ENCODE data around the gene LMTK2. TPM values are rescaled to one million over a fixed set of nuclear protein-coding genes. Genes with fewer than 3 reads are reported as not detected.

LMTK2 gene
- total RNA-seq, 1 donor from 2014 or later = 21.6 TPM

- Histone ChIP-seq H3K4me1 (peaks cover 8% of the 10 kb centered on the region), H3K9me3 (no peaks in the 10 kb centered on the region), H3K4me3 (no peak overlapping the region), H3K27me3 (no peaks in the 10 kb centered on the region), H3K36me3 (no peaks in the 10 kb centered on the region), H3K27ac (no peak overlapping the region)
- DNase-seq (ENCODE audit: extremely low spot score in 2 of 2) = no peak
- intact Hi-C loops (cut with DNase I) = no loop called here
- TF ChIP-seq POLR2A (IDR thresholded peaks at IDR 0.05) (no peak), POLR2AphosphoS5 (IDR thresholded peaks at IDR 0.05; ENCODE audit: insufficient read depth in 1 of 2, low read depth in 1 of 2) (no peak), CTCF (IDR thresholded peaks at IDR 0.05) (no peak)
Measured at GRCh38 chr7:98257701-98258100, 151.0 kb downstream of the LMTK2 start.

Other genes with a start within 250 kb of the LMTK2 start
- 17.7 TPM for gene ASNS, start 234.5 kb upstream of the LMTK2 start, total RNA-seq
- not detected for gene OCM2, start 116.7 kb upstream of the LMTK2 start, total RNA-seq
- gene BHLHA15, start 104.6 kb downstream of the LMTK2 start, total RNA-seq = not detected
- gene TECPR1, start 145.4 kb downstream of the LMTK2 start, total RNA-seq = 19.6 TPM
- gene BRI3, start 174.8 kb downstream of the LMTK2 start, total RNA-seq = 68.5 TPM